HepG2 (cell line): ENCODE measurements around the gene SMAD3. TPM values are rescaled to one million over a fixed set of nuclear protein-coding genes. Genes with fewer than 3 reads are reported as not detected.

ENCODE experiments used
- ATAC-seq: fragments of 200-7000 bp; cut with Tn5 transposase; 3 replicates; pipeline ENCODE4 v1.9.1; 2020; ENCODE audit warnings: mild to moderate bottlenecking, moderate library complexity
- BruUV-seq: library from RNA; stranded (reverse); fragments of 400-500 nt; replicated peaks from 2 replicates; lab custom pipeline; 2021; lab: Mats Ljungman, UMichigan
- CTCF ChIA-PET: fragments of 300-600 bp; formaldehyde crosslinking; extraction: SDS; loops from one replicate; lab custom pipeline; 2021; ENCODE audit warnings: low total read pairs, inconsistent platforms, low intra/inter-chr PET ratio; lab: Yijun Ruan, JAX
- POLR2A ChIA-PET: fragments of 350-600 bp; sonication (Branson Sonifier 250); formaldehyde crosslinking; loops from one replicate; lab custom pipeline; 2020; ENCODE audit warnings: antibody characterized with exemption, inconsistent platforms; lab: Yijun Ruan, JAX
- DNase-seq: peaks from one replicate; pipeline ENCODE4 v3.0.0-alpha.2; 2015; ENCODE audit warnings: low spot score
- FAIRE-seq: peaks from 3 replicates; lab custom pipeline; 2011; peaks lifted over from hg19 to GRCh38; lab: Jason Lieb, UNC
- H2AFZ ChIP-seq: one replicate; pipeline ENCODE4 v1.6.1; 2011; ENCODE audit warnings: low read length, inconsistent platforms
- H3K27ac ChIP-seq: fragments of 300-600 bp; 3 replicates; pipeline ENCODE4 v1.8.0; 2011; ENCODE audit warnings: mixed run types, mild to moderate bottlenecking, mixed read lengths, low read length, inconsistent platforms; ENCODE audit not compliant: insufficient read depth; ENCODE audit errors: extremely low read length
- H3K27me3 ChIP-seq, 2 experiments: fragments of 200-600 bp in 1 of 2; 2 replicates in 1 of 2; 3 replicates in 1 of 2; pipeline versions ENCODE4 v1.6.0 to v1.8.0; 2011; ENCODE audit warnings: low read length in 2 of 2, mild to moderate bottlenecking in 2 of 2, moderate library complexity in 2 of 2, inconsistent platforms in 1 of 2; ENCODE audit not compliant: insufficient read depth in 2 of 2, control insufficient read depth in 1 of 2
- H3K36me3 ChIP-seq, 2 experiments: fragments of 200-600 bp in 1 of 2; replicated peaks in 1 of 2; 2 replicates in 1 of 2; 3 replicates in 1 of 2; pipeline versions ENCODE4 v1.5.1 to v1.8.0; 2011; ENCODE audit warnings: low read length in 2 of 2, inconsistent platforms in 1 of 2; ENCODE audit not compliant: insufficient read depth in 2 of 2, control insufficient read depth in 1 of 2
- H3K4me1 ChIP-seq: 2 replicates; pipeline ENCODE4 v1.5.1; 2012; ENCODE audit warnings: low read length, inconsistent platforms; ENCODE audit not compliant: insufficient read depth
- H3K4me2 ChIP-seq: 2 replicates; pipeline ENCODE4 v1.6.0; 2011; ENCODE audit warnings: low read depth, low read length, inconsistent platforms
- H3K4me3 ChIP-seq, 3 experiments: fragments of 200-600 bp in 1 of 3; sonication (generic), shearing (Covaris generic) in 1 of 3; replicated peaks in 1 of 3; 2 replicates each; pipeline ENCODE4 v1.5.1; 2011 to 2016; ENCODE audit warnings: low read length in 3 of 3, inconsistent platforms in 2 of 3, low read depth in 2 of 3, mild to moderate bottlenecking in 2 of 3, control low read depth in 1 of 3, mixed read lengths in 1 of 3; ENCODE audit not compliant: insufficient read depth in 1 of 3
- H3K79me2 ChIP-seq: one replicate; pipeline ENCODE4 v1.6.1; 2011; ENCODE audit warnings: low read length, inconsistent platforms; ENCODE audit not compliant: insufficient read depth
- H3K9ac ChIP-seq: 2 replicates; pipeline ENCODE4 v1.6.0; 2011; ENCODE audit warnings: mild to moderate bottlenecking, low read depth, low read length, inconsistent platforms; ENCODE audit not compliant: insufficient read depth
- H3K9me3 ChIP-seq: 2 replicates; pipeline ENCODE4 v1.5.1; 2012; ENCODE audit warnings: mild to moderate bottlenecking, low read length
- H4K20me1 ChIP-seq: 2 replicates; pipeline ENCODE4 v1.6.0; 2011; ENCODE audit warnings: inconsistent platforms, mild to moderate bottlenecking, low read length, moderate library complexity; ENCODE audit not compliant: insufficient read depth
- AGO2 ChIP-seq: fragments of 200-400 bp; formaldehyde crosslinking; optimal IDR thresholded peaks from 2 replicates; pipeline ENCODE3; 2017; ENCODE audit warnings: mild to moderate bottlenecking, low read depth, low read length, moderate library complexity
- ATAD3A ChIP-seq: sonication (generic); formaldehyde crosslinking; IDR thresholded peaks from 2 replicates; pipeline ENCODE4 v1.4.0; 2020; ENCODE audit warnings: missing genetic modification reagents
- NFYC ChIP-seq: IDR thresholded peaks from 2 replicates; pipeline ENCODE4 v1.6.1; 2016; ENCODE audit warnings: missing genetic modification reagents, missing compliant biosample characterization
- PLRG1 ChIP-seq: fragments of 450-650 bp; conservative IDR thresholded peaks from 2 replicates; pipeline ENCODE4 v1.6.1; 2016
- RBM22 ChIP-seq: fragments of 200-400 bp; formaldehyde crosslinking; optimal IDR thresholded peaks from 2 replicates; pipeline ENCODE3; 2017; ENCODE audit warnings: mild to moderate bottlenecking, low read length, moderate library complexity
- ZBTB3 ChIP-seq: sonication (generic); formaldehyde crosslinking; IDR thresholded peaks from 2 replicates; pipeline ENCODE4 v1.4.0; 2020; ENCODE audit warnings: low read depth, mild to moderate bottlenecking, moderate library complexity, missing genetic modification reagents, borderline replicate concordance
- ZEB1 ChIP-seq: IDR thresholded peaks from 2 replicates; pipeline ENCODE4 v1.6.1; 2012; ENCODE audit warnings: mild to moderate bottlenecking, low read depth, inconsistent platforms; ENCODE audit not compliant: insufficient replicate concordance
- ZNF3 ChIP-seq: IDR thresholded peaks from 2 replicates; pipeline ENCODE4 v1.7.0; 2017; ENCODE audit warnings: inconsistent platforms
- ZNF577 ChIP-seq: sonication (generic); formaldehyde crosslinking; IDR thresholded peaks from 2 replicates; pipeline ENCODE4 v1.4.0; 2020; ENCODE audit warnings: mild to moderate bottlenecking, low read depth, missing genetic modification reagents, borderline replicate concordance
- WGBS: methylation state at CpG from one replicate; pipeline ENCODE4 v1.1.6; 2017; ENCODE audit warnings: low lambda C conversion rate; 5-methylcytosine and 5-hydroxymethylcytosine counted together
- in situ Hi-C: cut with HindIII; loops from 2 replicates; pipeline ENCODE4 v1.10.0; 2017; ENCODE audit warnings: low pct_unique_long_range_greater_than_20kb; ENCODE audit not compliant: extremely low pct_ligation_motif_present
- intact Hi-C: fragments of 100-400 bp; cut with micrococcal nuclease; formaldehyde crosslinking; loops from one replicate; pipeline ENCODE4 v1.10.0; 2022; ENCODE audit not compliant: unreplicated experiment
- polyA plus RNA-seq, 8 experiments: library from polyadenylated mRNA; depleted of rRNA in 3 of 8; stranded (reverse) in 7 of 8; unstranded in 1 of 8; fragments of >200 nt; fragmentation: Illumina TruSeq in 4 of 8; extraction: Trizol in 4 of 8; gene quantifications; 2 replicates each; pipeline versions ENCODE4 v1.2.1 to v1.2.3, GENCODE V29; 2011 to 2016; ENCODE audit warnings: low read depth in 4 of 8, missing spikeins in 1 of 8, mixed read lengths in 1 of 8; ENCODE audit not compliant: insufficient read depth in 1 of 8
- total RNA-seq, 5 experiments: library from RNA; depleted of rRNA; stranded (reverse); fragments of >200 nt; fragmentation: Illumina TruSeq; extraction: Trizol; gene quantifications; 2 replicates each; pipeline ENCODE4 v1.2.3, GENCODE V29; 2016; ENCODE audit warnings: low read depth in 1 of 5
- TF ChIP-seq, protein P1 (sequence below): IDR thresholded peaks from 2 replicates; pipeline ENCODE4 v1.6.1; 2016; ENCODE audit warnings: missing compliant biosample characterization, missing genetic modification reagents, borderline replicate concordance

Gene SMAD3
- total and polyA plus RNA-seq, 2 of the 13 experiments (the other 11 are each of a cell fraction or from before 2014, with no cell fraction given), result 8.6 to 56.3 TPM

DNA sequence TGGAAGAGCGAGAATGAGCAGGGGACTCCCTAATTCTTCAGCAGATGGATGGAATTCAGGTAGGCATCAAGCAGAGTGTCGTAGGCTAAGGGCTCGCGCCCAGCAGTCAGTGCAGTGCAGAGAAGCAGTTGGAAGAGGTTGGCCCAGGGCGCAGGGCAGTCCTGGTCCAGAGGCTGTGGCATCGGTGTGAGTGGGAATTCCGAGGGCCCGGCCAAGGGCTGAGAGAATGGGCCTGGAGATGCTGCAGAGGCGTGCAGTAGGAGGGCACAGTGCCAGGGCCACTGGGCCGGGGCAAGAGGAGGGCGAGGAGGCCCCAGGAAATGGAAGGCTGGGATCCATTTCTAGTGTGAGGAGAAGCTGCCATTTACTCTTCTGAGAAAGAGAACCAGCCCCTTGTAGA lies 114.6 kb downstream of the SMAD3 start:
- DNase-seq (no peak), ATAC-seq (no peak)
- H4K20me1 ChIP-seq, result peaks cover 3% of the 10 kb centered on the region
- H3K36me3 ChIP-seq, result peaks cover 23 to 62% of the 10 kb centered on the region in 2 experiments
- POLR2A ChIA-PET, result no interaction called here
- H3K4me1 ChIP-seq, result peaks cover 28% of the 10 kb centered on the region
- H3K4me2 ChIP-seq, result no peak overlapping the region
- TF ChIP-seq RBM22 (peak; percentile 47), NFYC (CRISPR knock-in tag) (no peak)
- TF ChIP-seq, all 625 proteins: peak for 1
- intact Hi-C loops, result no loop called here
- Histone ChIP-seq H2AFZ (no peak overlapping the region), H3K4me3 (no peak overlapping the region), H3K9ac (no peak overlapping the region), H3K27ac (no peak overlapping the region), H3K79me2 (no peaks in the 10 kb centered on the region), H3K9me3 (no peaks in the 10 kb centered on the region), H3K27me3 (no peaks in the 10 kb centered on the region)
- in situ Hi-C loops, result no loop called here
- no TSS peak for BruUV-seq
- 97% methylated on average over 11 of the region's 11 CpGs for WGBS
- no peak for FAIRE-seq
- CTCF ChIA-PET, result no interaction called here

DNA sequence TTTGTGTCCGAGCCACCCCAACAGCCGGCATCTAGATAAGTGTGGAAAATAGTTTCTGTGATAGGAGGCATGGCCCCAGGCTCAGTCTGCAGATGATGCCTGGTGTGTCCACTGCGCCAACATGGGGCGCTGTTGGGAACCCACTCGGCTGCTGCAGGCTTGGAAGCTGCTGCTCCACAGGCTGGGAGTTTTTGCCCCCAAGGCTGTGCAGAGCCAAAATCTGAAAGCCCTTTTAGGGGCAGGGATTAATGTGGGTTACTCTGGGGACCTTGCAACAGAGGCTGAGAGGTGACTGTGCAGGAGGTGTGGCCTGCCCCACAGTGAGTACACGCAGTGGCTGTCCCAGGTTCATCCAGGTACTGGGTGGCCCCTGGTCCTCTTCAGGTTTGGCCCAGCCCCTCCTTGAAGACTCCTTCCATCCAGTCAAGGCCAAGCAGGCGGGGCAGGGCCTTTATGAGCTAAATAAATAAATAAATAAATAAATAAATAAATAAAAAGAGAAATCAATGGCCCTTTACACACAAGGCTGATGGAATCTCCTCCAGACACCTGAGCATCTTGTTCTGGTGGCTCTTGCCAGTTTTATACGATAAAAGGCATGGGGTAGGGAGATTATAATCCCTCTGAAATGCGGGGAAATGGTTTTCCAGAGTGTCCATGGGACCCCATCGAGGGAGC lies 115.3 kb downstream of the SMAD3 start:
- no peaks in the 10 kb centered on the region for H3K9me3 ChIP-seq
- CTCF ChIA-PET, result no interaction called here
- ATAC-seq (peak; percentile 7; the same call in 1 of the 3 replicates), FAIRE-seq (no peak), DNase-seq (no peak)
- H3K9ac ChIP-seq, result no peak overlapping the region
- 98% methylated on average over 7 of the region's 10 CpGs for WGBS
- peaks cover 34% of the 10 kb centered on the region for H3K4me1 ChIP-seq
- POLR2A ChIA-PET, result no interaction called here
- H3K4me2 ChIP-seq, result no peak overlapping the region
- peaks cover 27 to 66% of the 10 kb centered on the region in 2 experiments for H3K36me3 ChIP-seq
- H3K27me3 ChIP-seq, result no peaks in the 10 kb centered on the region
- no TSS peak for BruUV-seq
- no peak overlapping the region for H2AFZ ChIP-seq
- intact Hi-C loops (no loop called here), in situ Hi-C loops (no loop called here)
- H3K27ac ChIP-seq, result no peak overlapping the region
- no peak for TF ChIP-seq PLRG1
- no peak for TF ChIP-seq ZNF577
- TF ChIP-seq ATAD3A (CRISPR knock-in tag), result no peak
- TF ChIP-seq, protein P1, sequence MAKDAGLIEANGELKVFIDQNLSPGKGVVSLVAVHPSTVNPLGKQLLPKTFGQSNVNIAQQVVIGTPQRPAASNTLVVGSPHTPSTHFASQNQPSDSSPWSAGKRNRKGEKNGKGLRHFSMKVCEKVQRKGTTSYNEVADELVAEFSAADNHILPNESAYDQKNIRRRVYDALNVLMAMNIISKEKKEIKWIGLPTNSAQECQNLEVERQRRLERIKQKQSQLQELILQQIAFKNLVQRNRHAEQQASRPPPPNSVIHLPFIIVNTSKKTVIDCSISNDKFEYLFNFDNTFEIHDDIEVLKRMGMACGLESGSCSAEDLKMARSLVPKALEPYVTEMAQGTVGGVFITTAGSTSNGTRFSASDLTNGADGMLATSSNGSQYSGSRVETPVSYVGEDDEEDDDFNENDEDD (CRISPR knock-in tag), result no peak
- no peak for TF ChIP-seq ZBTB3 (CRISPR knock-in tag)
- TF ChIP-seq ZEB1, result no peak
- TF ChIP-seq AGO2, result peak; percentile 1
- TF ChIP-seq ZNF3 (CRISPR knock-in tag), result no peak
- H4K20me1 ChIP-seq, result peaks cover 3% of the 10 kb centered on the region
- H3K4me3 ChIP-seq, result no peak overlapping the region
- no peaks in the 10 kb centered on the region for H3K79me2 ChIP-seq
